ENCODE data around the gene PCDH9. TPM values are rescaled to one million over a fixed set of nuclear protein-coding genes. Genes with fewer than 3 reads are reported as not detected.

The PCDH9 gene
- total and polyA plus RNA-seq, 2 of the 4 experiments (the other 2 are of a cell fraction) = 2.2 to 10.2 TPM

DNA sequence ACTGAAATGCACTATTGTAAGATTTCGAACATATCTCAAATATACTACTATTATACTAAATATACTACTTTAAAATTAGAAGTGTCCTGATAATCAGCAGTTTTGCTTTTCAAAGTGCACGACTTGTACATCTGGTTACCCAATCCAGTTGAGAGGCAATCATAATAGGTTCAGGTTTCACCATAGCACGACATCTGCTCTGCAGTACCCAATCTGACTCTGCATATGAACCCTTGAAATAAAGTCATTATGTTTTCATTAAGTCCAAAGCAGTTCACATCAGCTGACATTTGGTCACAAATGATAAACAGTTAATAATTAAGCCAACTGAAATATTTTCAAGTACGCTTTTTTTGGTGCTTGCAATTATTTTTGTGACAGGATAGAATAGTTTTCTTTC, 90.6 kb downstream of the PCDH9 start:
- H3K4me1 ChIP-seq (ENCODE audit: control insufficient read depth, insufficient read depth, low read length) = no peaks in the 10 kb centered on the region
- H4K20me1 ChIP-seq (ENCODE audit: insufficient read depth, low read length) = no peaks in the 10 kb centered on the region
- ChIA-PET CTCF (no interaction called here), POLR2A (ENCODE audit: unreplicated experiment) (no interaction called here)
- H3K4ac ChIP-seq (ENCODE audit: low read depth, low read length) = no peak overlapping the region
- H3K9ac ChIP-seq (ENCODE audit: low read depth, low read length) = no peak overlapping the region
- no TSS peak for BruUV-seq (replicated peaks)
- no peaks in the 10 kb centered on the region for H3K9me3 ChIP-seq (ENCODE audit: control insufficient read depth, insufficient read depth, low read length)
- H2BK5ac ChIP-seq (ENCODE audit: low read depth, low read length, poor library complexity, severe bottlenecking) = no peak overlapping the region
- no peak overlapping the region for H3K18ac ChIP-seq (ENCODE audit: low read depth, low read length)
- no peak overlapping the region for H2BK120ac ChIP-seq (ENCODE audit: low read depth, low read length)
- no peak overlapping the region for H2AK9ac ChIP-seq (replicated peaks; ENCODE audit: low read depth, low read length, poor library complexity)
- no peak overlapping the region for H3K14ac ChIP-seq (replicated peaks; ENCODE audit: low read depth, low read length)
- no peak overlapping the region for H4K91ac ChIP-seq (ENCODE audit: insufficient read depth, low read depth, low read length)
- no peak overlapping the region for H3K4me3 ChIP-seq (ENCODE audit: insufficient read depth, low read depth, low read length)
- H3K9me1 ChIP-seq (ENCODE audit: insufficient read depth, low read length) = no peaks in the 10 kb centered on the region
- H2BK20ac ChIP-seq (ENCODE audit: low read depth, low read length) = no peak overlapping the region
- H2AK5ac ChIP-seq (ENCODE audit: low read depth, low read length) = no peak overlapping the region
- H3K27me3 ChIP-seq (ENCODE audit: control insufficient read depth, insufficient read depth, low read length) = no peaks in the 10 kb centered on the region
- no peak overlapping the region for H4K8ac ChIP-seq (ENCODE audit: low read depth in 2 of 2, low read length in 2 of 2)
- ATAC-seq (ENCODE audit: low read depth) = no peak
- no peak overlapping the region for H2AFZ ChIP-seq (replicated peaks; ENCODE audit: low read length, poor library complexity)
- WGBS, 2 experiments (ENCODE audit: extremely low coverage in 2 of 2, insufficient read length in 1 of 2) = no CpG with 5 or more reads among the region's 4 CpGs
- DNase-seq = no peak
- H3K79me1 ChIP-seq (ENCODE audit: low read depth in 1 of 2, low read length in 2 of 2) = no peaks in the 10 kb centered on the region
- H4K5ac ChIP-seq (ENCODE audit: low read depth, low read length) = no peak overlapping the region
- H3K4me2 ChIP-seq (ENCODE audit: low read depth, low read length) = no peak overlapping the region
- no peak for TF ChIP-seq NFE2L2 (IDR thresholded peaks at IDR 0.05; ENCODE audit: low read depth, low read length)
- dilution Hi-C loops (cut with HindIII; ENCODE audit: low sequenced_read_pairs, unreplicated experiment) (no loop called here), intact Hi-C loops (cut with micrococcal nuclease) (no loop called here), in situ Hi-C loops (cut with MboI; ENCODE audit: low sequenced_read_pairs) (no loop called here)
- H2BK15ac ChIP-seq (ENCODE audit: low read depth, low read length) = no peak overlapping the region
- H3K23ac ChIP-seq (ENCODE audit: low read depth, low read length) = no peak overlapping the region
- no peaks in the 10 kb centered on the region for H3K36me3 ChIP-seq (ENCODE audit: control insufficient read depth, insufficient read depth, low read length)
- no peak overlapping the region for H3K27ac ChIP-seq (ENCODE audit: insufficient read depth, low read length)
- no peak overlapping the region for H3K56ac ChIP-seq (ENCODE audit: extremely low read depth, insufficient read depth, low read length)

Data from IMR-90 (cell line).